CD4-positive, alpha-beta T cell treated with Interleukin-21 for 1 hour (primary cell): ENCODE results near the gene THRB.

Experiments
- DNase-seq: peaks from one replicate; pipeline ENCODE4 v3.0.0-alpha.2; 2020

THRB gene

GRCh38 chr3:24215502-24215901 is 279.1 kb downstream of the THRB start:
- DNase-seq: no peak

GRCh38 chr3:24211381-24211780 is 283.3 kb downstream of the THRB start:
- no peak for DNase-seq

- DNase-seq: no peak
These were observed 292.6 kb downstream of the THRB start for GRCh38 chr3:24202071-24202470.

GRCh38 chr3:24201301-24201700 is 293.3 kb downstream of the THRB start:
- DNase-seq: no peak

GRCh38 chr3:24199775-24200247 is 294.8 kb downstream of the THRB start:
- no peak for DNase-seq

- DNase-seq: no peak
These were observed 295.4 kb downstream of the THRB start for GRCh38 chr3:24199300-24199699.

- DNase-seq: no peak
These were observed 295.9 kb downstream of the THRB start for GRCh38 chr3:24198728-24199127.

- DNase-seq: no peak
These were observed 296.8 kb downstream of the THRB start for GRCh38 chr3:24197809-24198208.

- no peak for DNase-seq
These were observed 298.1 kb downstream of the THRB start for GRCh38 chr3:24196526-24196925.

- no peak for DNase-seq
These were observed 299.0 kb downstream of the THRB start for GRCh38 chr3:24195504-24196230.

GRCh38 chr3:24192469-24193056 is 302.1 kb downstream of the THRB start:
- no peak for DNase-seq

- no peak for DNase-seq
These were observed 302.7 kb downstream of the THRB start for GRCh38 chr3:24191801-24192403.

GRCh38 chr3:24190256-24190655 is 304.4 kb downstream of the THRB start:
- DNase-seq: no peak

GRCh38 chr3:24185738-24186384 is 308.8 kb downstream of the THRB start:
- peak; percentile 4 for DNase-seq

GRCh38 chr3:24184528-24185176 is 310.0 kb downstream of the THRB start:
- no peak for DNase-seq

- no peak for DNase-seq
These were observed 311.9 kb downstream of the THRB start for GRCh38 chr3:24182756-24183155.

GRCh38 chr3:24181256-24181655 is 313.4 kb downstream of the THRB start:
- DNase-seq: no peak

GRCh38 chr3:24180616-24181015 is 314.0 kb downstream of the THRB start:
- no peak for DNase-seq

- DNase-seq: no peak
These were observed 317.4 kb downstream of the THRB start for GRCh38 chr3:24177201-24177600.

- no peak for DNase-seq
These were observed 320.0 kb downstream of the THRB start for GRCh38 chr3:24174614-24175013.

- no peak for DNase-seq
These were observed 325.7 kb downstream of the THRB start for GRCh38 chr3:24168977-24169376.

GRCh38 chr3:24167429-24167828 is 327.2 kb downstream of the THRB start:
- no peak for DNase-seq

- no peak for DNase-seq
These were observed 328.1 kb downstream of the THRB start for GRCh38 chr3:24166515-24166914.
